HG02798 (cell line): ENCODE results near the gene TCF4.

ENCODE experiments used
- ATAC-seq: cut with Tn5 transposase; IDR thresholded peaks from one replicate; pipeline ENCODE4 v1.9.1; 2021; ENCODE audit warnings: mild to moderate bottlenecking; ENCODE audit not compliant: unreplicated experiment, poor library complexity

The TCF4 gene

DNA sequence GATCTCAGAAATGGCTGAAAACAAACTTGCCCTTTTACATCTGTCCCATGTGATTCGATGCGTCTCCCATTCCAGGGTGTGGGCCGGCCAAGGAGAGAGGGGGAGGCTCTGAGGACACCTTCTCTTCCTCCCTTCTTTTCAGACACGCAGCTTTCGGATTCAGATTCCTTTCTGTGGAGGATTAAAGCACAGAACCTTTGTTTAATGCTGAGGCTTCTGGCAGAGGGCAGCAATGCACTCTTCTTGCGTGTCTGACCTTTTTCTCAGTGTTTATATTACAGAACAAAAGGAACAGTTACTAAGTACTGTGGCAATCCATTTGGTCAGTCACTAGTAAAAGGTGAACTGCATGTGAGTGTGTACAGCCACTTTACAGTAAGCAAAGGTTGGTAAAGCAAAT is 359.8 kb downstream of the TCF4 start:
- no peak for ATAC-seq

DNA sequence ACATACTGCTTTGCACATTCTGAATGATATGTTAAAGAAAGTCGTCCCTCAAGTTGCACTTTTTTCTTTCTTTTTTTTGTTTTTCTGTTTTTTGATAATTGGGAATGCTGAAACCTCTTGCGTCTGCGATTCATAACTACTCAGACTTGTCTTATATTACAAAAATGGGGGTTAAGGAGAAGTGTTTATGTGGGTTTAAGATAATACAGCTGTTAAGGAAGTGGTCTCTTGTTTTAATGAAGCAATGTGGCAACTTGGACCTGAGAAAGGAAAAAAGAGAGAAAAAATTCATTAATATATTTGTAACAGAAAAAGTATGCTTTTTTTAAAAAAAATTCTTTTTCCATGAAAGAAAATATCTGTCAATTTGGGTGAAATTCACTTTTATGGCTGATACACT is 360.2 kb downstream of the TCF4 start:
- no peak for ATAC-seq

DNA sequence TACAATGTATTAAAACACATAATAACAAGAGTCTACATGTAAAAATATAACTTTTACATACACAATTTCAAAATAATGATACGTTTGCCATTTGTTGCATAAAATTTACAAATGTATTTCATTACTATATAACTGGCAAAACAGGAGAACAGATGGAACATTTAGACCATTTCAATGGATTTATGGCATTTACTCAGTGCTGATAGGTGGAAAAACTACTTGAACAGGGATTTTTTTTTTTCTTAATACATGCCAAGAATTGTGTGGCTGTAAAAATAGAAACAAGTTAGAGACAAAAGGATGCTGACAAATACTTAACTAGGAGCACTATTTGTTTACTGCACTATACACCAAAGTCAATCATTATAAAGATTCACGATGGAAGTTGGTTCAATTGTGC is 361.9 kb downstream of the TCF4 start:
- no peak for ATAC-seq

DNA sequence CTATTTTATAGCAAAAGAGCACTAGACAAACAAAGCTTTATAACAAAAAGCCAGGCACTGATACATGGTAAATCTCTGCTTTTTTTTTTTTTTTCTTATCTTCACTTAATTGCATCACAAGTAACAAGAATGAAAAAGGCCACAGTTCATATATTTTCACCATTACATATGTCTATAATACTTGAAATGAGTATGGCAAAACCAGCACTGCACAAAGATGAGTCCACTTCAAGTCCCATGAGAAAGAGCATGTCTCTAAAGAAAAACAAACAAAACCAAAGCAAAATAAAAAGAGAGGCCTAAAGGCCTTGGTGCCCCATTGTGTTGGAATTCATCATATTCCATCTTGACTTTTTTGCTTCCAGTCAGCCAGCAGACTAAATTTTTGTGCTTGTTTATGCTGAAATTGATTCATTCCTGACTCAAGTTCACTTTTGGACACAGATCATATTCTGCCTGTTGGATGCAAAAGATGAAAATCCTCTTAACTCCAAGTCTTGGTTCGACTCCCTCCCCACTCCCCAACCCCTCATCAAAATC is 363.8 kb downstream of the TCF4 start:
- no peak for ATAC-seq

DNA sequence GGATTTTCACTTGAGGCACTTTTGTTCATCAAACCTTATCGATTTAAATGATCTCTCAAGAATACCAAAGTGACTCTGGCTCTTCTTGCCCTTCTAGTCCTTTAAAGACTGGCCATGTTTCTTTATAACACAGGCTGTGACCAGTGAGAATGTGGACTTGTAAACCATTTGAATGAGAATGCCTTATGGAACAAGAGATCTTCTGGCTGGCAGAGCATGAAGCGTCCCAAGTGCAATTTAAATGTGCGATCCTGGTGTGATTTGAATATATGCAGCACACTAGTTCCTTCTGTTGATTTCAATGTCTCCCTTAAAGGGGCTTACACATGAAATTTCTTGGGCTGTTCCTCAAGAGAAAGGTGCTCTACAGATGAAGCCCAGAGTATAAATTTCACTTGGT is 366.4 kb downstream of the TCF4 start:
- no peak for ATAC-seq

DNA sequence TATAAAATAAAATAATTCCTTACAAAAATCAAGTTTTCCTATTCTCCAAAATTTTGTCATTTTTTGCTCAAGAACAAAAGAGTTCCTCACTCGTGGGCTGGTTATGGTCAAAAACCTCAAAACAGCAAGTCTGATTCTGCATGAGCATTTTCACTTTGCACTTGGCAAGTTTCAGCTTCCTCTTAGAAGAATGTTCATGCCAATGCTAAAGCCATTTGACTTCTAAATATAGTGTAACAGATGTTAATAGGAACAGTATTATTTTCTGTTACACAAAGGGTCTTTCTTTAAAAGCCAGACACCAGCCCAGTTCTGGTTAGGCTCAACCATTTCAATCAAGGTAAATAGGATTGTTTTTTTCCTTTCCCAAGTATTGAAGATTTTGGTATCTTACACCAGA is 367.5 kb downstream of the TCF4 start:
- peak; percentile 86 for ATAC-seq

DNA sequence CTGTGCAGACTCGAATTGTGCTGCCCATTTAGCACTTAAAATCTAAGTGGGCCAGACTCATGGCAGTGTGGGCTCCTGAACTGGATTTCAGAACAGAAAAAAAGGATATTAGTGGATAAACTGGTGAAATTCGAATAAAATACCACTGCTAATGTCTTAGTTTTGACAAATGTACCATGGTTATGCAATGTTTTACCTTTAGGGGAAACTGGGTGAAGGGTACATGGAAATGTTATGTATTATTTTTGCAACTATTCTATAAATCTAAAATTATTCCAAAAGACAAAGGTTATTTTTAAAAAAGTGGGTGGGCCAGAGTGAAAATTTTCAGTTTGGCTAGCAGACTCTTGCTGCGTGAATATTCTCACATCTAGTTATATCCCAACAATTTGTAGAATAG is 368.2 kb downstream of the TCF4 start:
- no peak for ATAC-seq

DNA sequence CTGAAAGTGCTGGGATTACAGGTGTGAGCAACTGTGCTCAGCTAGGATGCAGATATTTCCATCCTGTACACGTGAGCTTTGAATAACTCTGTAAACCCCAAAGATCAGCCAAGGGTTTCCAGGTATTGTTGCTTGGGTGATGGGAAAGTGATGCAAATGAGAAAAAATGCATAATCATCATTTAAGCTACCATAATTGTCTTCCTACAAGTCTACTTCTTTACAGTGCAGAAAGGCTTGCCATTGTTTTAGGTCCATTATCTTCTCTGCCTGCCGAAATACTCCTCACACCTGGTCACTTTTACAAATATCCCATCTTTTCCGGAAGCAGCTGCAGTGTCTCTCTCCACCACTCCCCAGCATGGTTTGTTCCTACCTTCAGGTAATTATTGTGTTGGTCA is 368.9 kb downstream of the TCF4 start:
- no peak for ATAC-seq

DNA sequence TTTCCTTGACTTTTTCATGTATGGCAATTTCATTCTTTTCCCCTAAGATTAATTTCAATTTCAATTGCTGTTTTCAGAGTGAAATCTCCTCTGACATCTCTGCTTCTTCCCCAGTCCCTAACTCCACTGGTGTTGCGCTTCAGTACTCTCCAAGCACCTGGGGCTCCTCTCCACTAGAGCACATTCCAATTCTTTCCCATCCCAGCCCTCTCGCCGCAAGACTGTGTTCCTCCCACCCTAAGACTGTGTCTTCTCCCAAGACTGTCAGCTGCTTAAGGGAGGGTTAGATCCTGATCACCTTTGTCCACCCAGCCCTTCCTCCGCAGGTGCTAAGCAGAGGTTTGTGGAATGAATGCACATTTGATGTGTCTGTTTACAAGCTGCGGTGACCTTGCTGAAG is 373.0 kb downstream of the TCF4 start:
- ATAC-seq: no peak

DNA sequence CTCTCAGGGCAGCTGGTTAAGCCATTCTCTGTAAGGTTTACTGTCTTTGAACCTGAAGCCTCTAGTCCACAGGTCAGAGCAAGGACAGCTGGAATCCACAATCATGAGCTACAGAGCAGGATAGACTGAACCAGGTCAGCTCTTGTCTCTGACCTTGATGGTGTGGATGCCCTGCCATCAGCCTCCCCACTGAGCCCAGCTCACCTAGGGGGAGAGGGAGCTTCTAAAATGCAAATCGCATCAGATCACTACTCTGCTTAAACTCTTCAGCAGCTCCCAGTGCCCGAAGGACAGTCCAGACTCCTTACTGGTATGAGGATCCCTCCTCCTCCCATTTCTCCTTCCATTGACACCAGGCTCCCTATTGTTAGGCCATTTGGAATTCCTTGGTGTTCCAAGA is 373.5 kb downstream of the TCF4 start:
- ATAC-seq: no peak

DNA sequence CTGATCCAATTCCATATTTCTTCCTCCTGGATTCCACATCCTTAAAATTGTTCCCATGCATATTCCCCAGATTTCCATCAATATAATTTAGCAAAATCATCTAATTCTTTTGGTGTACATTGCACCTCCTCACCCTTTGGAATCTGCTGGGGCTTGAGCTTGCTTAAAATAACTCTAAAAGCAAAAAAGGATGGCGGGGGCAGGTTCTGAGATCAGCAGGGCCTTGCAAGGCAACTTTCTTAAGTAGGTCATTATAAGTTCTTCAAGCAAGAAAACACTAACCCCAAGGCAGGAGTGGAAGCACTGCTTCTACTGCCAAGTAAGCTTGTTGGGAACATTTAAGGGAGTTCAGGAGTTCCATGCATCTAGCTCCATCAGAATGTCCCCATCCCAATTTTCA is 374.4 kb downstream of the TCF4 start:
- no peak for ATAC-seq

DNA sequence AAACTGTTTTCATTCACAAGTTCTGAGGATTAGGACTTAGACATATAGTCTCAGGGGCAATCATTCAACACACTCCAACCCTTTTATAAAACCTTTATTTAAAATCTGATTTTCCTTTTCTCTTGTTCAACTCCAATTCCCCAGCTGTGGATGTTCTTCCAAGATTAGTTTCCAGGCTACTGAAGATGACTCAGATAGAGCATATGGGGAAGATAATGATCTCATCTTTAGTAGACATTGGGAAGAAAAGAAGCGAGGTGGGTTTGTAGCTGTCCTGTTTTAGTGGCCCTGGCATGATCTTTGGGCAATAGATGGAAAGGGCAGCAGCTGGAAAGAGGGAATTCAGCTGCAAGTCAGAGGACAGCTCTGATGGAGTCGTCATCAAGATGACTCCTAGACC is 381.1 kb downstream of the TCF4 start:
- no peak for ATAC-seq

DNA sequence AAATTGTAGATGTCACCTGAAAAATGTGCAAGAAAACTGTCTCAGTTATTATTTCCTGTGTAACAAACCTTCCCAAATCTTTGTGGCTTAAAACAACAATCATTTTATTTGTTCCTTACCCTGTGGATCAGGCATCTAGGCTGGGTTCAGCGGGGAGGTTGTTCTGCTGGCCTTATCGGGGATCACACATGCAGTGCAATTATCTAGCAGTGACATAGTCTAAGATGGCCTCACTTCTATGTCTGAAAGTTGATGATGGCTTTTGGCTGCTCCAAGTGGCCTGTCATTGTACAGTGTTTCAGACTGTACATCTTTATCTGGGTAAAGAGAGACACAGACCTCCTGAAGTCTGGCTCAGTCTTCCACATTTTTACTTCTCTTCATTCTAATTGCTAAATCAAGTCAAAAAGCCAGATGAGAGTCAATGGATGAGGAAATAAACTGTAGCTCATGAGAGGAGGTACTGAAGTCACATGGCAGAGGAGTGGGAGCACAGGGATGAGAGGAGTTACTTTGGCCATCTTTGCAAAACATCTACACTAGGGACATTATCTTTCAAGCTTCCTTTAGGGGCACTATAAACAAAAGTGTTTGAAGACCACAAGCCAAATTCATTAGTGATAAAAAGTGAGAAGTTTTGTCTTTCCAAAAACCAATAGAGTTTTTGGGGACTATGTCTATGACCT is 385.6 kb downstream of the TCF4 start:
- ATAC-seq: no peak

DNA sequence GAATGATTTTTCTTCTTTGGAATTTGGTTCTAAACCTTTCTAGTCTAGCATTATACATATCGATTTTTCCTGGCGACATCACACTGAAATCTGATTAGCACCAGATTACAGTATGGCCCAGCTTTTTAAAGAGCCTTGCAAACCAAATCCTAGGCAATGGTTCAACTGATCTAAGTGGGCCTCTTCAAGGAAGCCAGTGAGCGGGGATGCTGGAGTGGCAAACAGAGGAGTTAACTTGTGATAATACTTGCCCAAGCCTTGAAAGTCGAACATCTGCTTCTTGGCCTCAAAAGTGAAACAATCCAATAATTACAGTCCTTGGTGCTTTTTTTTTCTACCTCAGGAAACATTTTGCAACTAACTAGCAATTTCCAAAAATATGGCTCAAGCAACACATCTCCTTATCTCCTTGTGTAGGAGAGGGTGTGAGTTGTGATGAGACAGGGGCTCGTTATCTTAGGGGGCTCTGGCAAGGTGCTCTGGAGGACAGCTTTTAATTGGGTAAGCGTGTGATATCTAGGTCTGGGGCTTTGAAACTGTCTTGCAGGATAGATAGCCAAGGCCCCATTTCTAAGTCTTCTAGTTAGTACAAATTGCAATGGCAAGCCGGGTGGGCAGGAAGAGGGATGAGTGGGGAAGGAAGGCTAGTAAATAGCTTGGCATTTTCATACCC is 388.6 kb downstream of the TCF4 start:
- no peak for ATAC-seq

DNA sequence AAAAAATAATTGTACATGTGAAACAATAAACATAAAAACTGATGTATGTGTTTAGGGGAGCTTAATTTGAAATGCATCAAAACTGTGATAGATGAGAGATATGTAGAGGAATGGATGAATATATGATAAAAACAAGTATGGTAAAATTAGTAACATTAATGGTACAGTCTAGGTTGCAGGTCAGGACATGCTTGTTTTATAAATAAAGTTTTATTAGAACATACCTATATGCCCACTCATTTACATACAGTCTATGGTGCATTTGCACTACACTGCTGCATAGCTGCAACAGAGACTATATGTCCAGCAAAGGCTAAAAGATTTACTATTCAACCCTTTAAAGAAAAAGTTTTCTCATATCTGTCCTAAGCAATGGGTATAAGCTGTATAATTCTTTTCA is 392.1 kb downstream of the TCF4 start:
- ATAC-seq: no peak

DNA sequence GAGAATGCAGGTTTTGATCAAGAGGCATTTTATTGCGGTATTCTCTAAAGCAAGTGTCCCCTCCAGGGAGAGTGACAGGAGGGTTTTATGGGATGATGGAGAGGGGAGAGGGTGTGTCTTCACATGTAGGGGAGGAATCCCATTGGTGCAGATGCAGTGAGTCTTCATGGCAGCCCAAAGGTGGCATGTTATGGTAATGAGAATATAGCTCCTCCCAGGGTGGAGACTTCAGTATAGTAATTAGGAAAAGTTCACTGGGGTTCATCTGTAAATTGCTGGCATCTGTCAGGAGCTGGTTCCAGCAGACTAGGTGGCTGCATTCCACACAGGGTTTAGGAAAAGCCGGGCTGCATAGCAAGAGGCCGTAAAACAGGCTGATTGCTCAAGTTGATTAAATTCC is 398.0 kb downstream of the TCF4 start:
- ATAC-seq: no peak

DNA sequence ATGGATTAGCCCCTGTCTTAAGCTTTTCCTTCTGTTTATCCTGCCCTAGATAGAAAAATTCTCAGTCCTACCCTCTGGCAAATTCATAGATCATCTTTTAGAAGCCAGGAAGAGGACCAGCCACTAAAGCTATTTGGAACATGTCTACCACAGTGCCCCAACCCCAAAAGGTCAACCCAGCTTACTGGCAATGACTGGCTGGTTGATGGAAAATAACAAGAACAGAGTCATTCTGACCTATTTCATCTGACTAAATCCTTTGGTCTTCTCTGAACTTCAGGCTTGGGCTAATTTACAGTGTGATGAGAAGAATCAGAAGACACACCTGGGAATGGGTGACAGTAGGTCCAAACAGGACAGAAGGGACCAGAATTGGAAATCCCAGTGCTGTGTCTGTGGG is 401.4 kb downstream of the TCF4 start:
- ATAC-seq: no peak

DNA sequence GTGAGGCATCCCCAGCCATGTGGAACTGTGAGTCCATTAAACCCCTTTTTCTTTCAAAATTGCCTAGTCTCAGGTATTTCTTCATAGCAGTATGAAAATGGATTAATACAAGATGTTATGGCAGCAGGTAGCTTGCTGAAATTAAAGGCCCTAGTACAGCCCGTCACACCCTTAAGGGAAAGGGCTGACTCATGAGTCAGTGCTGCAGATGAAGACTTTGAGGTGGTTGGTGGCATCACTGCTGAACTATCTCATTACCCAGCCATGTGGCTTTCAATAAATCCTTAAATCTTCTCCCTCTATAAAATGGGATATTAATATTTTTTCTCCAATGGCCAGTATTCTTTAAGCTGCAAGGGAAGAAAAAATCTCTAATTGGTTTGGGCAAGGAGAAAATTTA is 402.6 kb downstream of the TCF4 start:
- ATAC-seq: no peak

DNA sequence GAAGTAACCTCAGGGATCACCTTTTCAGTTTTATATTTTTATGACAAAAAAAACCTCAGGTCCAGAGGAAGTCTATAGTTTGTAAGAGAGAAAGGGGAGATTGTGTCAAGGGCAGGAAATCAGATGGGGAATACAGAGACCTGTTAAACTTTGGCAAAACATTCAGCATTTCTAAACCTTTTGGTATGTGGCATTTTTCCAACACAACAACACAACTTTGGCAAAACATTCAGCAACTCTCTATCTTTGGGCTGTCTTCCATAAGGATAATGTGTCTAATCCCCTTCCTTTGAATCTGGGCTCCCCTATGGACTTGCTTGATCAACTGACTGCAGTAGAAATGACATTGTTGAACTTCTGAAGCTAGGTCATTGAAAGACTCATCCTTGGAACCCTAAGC is 408.2 kb downstream of the TCF4 start:
- no peak for ATAC-seq

DNA sequence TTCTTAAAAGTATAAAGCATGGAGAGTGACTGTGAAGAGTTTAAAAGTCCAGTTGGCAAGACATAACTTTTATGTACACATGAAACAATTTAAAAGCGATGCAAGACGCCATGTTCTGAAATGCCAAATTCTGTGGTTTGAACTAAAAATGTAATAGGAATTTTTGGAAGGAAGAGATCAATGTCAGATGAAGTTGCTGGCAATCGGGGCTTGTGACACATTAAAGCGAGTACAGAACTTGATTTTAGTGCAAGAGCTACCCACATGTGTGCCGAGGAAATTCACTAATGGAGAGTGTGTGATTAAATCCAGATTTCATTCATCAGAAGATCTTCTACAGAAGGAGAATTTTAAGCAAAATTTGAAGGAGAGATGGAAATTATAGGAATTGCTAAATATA is 408.6 kb downstream of the TCF4 start:
- ATAC-seq: no peak

DNA sequence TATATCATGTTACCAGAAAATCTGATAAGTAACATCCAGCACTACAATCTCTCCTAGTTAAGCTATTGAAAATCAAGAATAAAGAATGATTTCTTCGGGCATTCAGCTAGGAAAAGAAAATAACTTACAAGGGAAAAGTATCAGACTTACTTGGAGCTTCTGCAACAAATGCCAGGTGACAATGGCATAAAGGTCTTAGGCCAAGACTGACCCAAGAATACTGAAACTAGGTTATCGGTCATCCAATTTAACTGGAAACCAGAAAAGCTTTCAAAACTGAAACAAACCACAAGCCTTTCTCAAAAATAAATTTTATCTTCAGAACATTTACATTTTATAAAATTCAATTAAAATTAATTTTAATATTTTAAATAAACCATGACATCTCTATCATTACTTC is 414.7 kb downstream of the TCF4 start:
- no peak for ATAC-seq
